WERI-Rb-1 (cell line): ENCODE results near the gene MSH5.

Source experiments
- DNase-seq: peaks from one replicate; pipeline ENCODE4 v3.0.0-alpha.2; 2020
- H3K27ac ChIP-seq: fragments of 250-450 bp; sonication (Bioruptor Pico); 2 replicates; pipeline ENCODE4 v1.5.1; 2020; ENCODE audit warnings: mild to moderate bottlenecking, moderate library complexity
- H3K27me3 ChIP-seq: fragments of 250-450 bp; sonication (Bioruptor Pico); 2 replicates; pipeline ENCODE4 v1.5.1; 2021; ENCODE audit warnings: mild to moderate bottlenecking, low read depth, moderate library complexity; ENCODE audit not compliant: insufficient read depth, severe bottlenecking
- H3K36me3 ChIP-seq: fragments of 250-450 bp; sonication (Bioruptor Pico); 2 replicates; pipeline ENCODE4 v1.5.1; 2020; ENCODE audit warnings: mild to moderate bottlenecking, moderate library complexity
- H3K4me3 ChIP-seq: 2 replicates; pipeline ENCODE4 v1.5.1; 2011; ENCODE audit warnings: low read depth, mild to moderate bottlenecking, control low read depth, low read length
- H3K9me3 ChIP-seq: fragments of 250-450 bp; sonication (Bioruptor Pico); 2 replicates; pipeline ENCODE4 v1.5.1; 2021; ENCODE audit warnings: mild to moderate bottlenecking, moderate library complexity; ENCODE audit not compliant: severe bottlenecking
- CTCF ChIP-seq: IDR thresholded peaks from 2 replicates; pipeline ENCODE4 v1.5.1; 2011; ENCODE audit warnings: low read depth, mild to moderate bottlenecking, control low read depth, inconsistent platforms, low read length

The MSH5 gene

DNA sequence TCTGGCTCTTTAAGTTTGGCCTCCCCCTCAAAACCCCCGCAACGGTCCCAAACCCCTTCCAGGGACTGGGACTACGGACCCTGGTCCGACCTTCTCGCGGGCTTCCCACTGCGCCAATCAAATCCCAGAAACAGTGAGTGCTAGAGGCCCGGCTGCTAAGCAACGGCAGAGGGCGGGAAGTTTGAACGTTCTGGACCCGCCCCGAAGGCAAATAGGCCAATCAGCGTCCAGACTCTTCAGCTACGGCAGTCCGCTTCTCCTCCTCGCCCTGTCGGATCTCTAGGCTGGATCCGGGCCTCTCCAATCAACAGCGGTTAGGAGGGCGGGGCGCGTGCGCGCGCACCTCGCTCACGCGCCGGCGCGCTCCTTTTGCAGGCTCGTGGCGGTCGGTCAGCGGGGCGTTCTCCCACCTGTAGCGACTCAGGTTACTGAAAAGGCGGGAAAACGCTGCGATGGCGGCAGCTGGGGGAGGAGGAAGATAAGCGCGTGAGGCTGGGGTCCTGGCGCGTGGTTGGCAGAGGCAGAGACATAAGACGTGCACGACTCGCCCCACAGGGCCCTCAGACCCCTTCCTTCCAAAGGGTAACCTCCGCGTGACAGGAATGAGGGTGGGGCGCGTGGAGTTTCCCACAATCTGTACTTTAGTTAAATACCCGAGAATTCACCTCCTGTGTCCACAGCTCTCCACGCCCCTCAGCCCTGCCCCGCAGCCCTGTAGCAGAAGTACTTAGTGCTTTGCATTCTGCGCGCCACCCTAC lies at the start of gene MSH5:
MSH5 (plus strand) TSS at position 367 of the 758 bp plus-strand sequence. CDS start 462 bp downstream, outside the sequence.
- no peak within 1 kb of the TSS for H3K27ac ChIP-seq
- no peak for TF ChIP-seq CTCF
- DNase-seq: no peak
- H3K9me3 ChIP-seq: peaks cover 4% of the 10 kb centered on the region
- no peaks in the 10 kb centered on the region for H3K27me3 ChIP-seq
- no peaks in the 10 kb centered on the region for H3K36me3 ChIP-seq
- H3K4me3 ChIP-seq: no peak within 1 kb of the TSS

- no peak for DNase-seq
- no peak for TF ChIP-seq CTCF
- H3K27me3 ChIP-seq: no peaks in the 10 kb centered on the region
- no peaks in the 10 kb centered on the region for H3K9me3 ChIP-seq
- peaks cover 82% of the 10 kb centered on the region for H3K36me3 ChIP-seq
- no peak overlapping the region for H3K27ac ChIP-seq
- no peak overlapping the region for H3K4me3 ChIP-seq
Measured at GRCh38 chr6:31690231-31691077, 49.4 kb upstream of the MSH5 start.

DNA sequence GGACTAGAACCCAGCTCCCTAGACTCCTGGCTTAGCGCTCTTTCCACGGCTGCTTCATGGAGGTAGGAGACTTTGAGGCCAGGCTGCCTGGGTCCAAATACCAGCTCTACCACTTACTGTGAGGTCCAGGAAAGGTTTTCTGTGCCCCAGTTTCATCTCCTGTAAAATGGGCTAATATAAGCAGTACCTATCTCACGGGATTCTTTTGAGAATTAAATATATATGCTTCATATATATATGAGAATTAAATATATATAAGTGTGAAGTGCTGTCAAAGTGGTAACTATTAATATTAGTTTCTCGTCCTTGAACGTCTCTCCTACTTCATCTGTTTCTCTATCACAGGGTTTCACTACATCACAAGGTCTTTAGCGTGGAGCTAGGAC lies 48.7 kb upstream of the MSH5 start:
- Histone ChIP-seq H3K4me3 (no peak overlapping the region), H3K9me3 (no peaks in the 10 kb centered on the region), H3K36me3 (peaks cover 82% of the 10 kb centered on the region), H3K27ac (no peak overlapping the region), H3K27me3 (no peaks in the 10 kb centered on the region)
- no peak for TF ChIP-seq CTCF
- no peak for DNase-seq

DNA sequence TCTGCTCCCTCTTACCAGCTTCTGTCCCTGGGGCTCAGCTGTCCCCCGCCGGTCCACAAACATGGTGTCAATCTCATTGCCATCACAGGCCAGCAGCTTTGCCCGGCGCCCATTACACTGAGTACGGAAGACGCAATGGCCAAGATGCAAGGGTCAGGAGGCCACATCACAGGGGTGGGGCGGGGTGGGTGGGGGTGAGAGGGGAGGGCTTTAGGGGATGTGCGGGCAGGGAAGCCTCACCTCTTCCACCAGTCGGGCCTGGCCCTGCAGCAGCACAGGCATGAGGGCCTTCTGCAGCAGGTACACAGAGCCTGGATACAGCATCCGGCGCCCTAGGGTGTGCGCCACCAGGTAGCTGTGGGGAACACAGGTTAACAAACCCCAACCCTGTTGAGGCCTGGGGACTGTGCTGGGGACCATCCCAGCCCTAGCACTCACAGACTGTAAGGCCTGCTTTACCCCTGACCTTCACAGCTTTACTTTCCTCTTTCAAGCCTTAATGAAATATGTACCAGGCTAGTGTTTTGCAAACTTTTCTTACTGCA lies 48.2 kb upstream of the MSH5 start:
- peaks cover 82% of the 10 kb centered on the region for H3K36me3 ChIP-seq

DNA sequence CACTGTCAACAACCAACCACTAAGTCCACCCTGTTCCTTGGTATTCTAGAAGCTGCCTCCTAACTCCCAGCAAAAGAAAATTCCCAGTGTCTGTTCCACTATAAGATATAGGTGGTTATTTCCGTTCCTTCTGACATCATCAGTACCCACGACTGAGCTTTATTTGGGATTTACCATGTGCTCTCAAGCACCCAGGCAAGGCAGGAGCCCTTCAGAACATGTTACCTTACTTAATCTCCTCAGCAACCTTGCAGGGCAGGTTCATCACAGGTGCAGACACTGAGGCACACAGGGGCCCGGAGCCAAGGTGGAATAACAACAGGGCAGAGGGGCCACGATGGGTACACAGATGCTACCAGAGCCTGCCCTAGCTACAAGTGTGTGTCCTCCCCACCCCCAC lies 47.5 kb upstream of the MSH5 start:
- TF ChIP-seq CTCF: no peak
- H3K4me3 ChIP-seq: no peak overlapping the region
- no peaks in the 10 kb centered on the region for H3K27me3 ChIP-seq
- H3K9me3 ChIP-seq: no peaks in the 10 kb centered on the region
- no peak overlapping the region for H3K27ac ChIP-seq
- peaks cover 79% of the 10 kb centered on the region for H3K36me3 ChIP-seq
- no peak for DNase-seq

More for the DNA sequence above, 48.2 kb upstream of the MSH5 start:
- H3K4me3 ChIP-seq: no peak overlapping the region
- DNase-seq: no peak
- no peak overlapping the region for H3K27ac ChIP-seq
- TF ChIP-seq CTCF: no peak
- H3K9me3 ChIP-seq: no peaks in the 10 kb centered on the region
- H3K27me3 ChIP-seq: no peaks in the 10 kb centered on the region
